Measurements from ENCODE around the gene ARID1A. TPM values are rescaled to one million over a fixed set of nuclear protein-coding genes. Genes with fewer than 3 reads are reported as not detected.
A peak's percentile ranks its signal among the peaks of the same experiment; 100 is the strongest.

The ARID1A gene
- total and polyA plus RNA-seq, 9 of the 15 experiments (the other 6 are each of a cell fraction or from before 2014, with no cell fraction given): 8.3 to 88.3 (median 22.5) TPM

GRCh38 chr1:26695356-26696118 is at the start of gene ARID1A (continued):
- TF ChIP-seq, protein P1, sequence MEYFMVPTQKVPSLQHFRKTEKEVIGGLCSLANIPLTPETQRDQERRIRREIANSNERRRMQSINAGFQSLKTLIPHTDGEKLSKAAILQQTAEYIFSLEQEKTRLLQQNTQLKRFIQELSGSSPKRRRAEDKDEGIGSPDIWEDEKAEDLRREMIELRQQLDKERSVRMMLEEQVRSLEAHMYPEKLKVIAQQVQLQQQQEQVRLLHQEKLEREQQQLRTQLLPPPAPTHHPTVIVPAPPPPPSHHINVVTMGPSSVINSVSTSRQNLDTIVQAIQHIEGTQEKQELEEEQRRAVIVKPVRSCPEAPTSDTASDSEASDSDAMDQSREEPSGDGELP (CRISPR knock-in tag; IDR thresholded peaks at IDR 0.05; ENCODE audit: borderline replicate concordance): peak; percentile 94
- TF ChIP-seq STAG1 (CRISPR knock-in tag; IDR thresholded peaks at IDR 0.05; ENCODE audit: borderline replicate concordance) (peak; percentile 57; the same call in 1 of the 2 replicates), XRCC3 (IDR thresholded peaks at IDR 0.05) (no peak), PTRF (tag; IDR thresholded peaks at IDR 0.05) (no peak), HMG20B (CRISPR knock-in tag; IDR thresholded peaks at IDR 0.05) (no peak), MCM7 (IDR thresholded peaks at IDR 0.05) (no peak), HDAC8 (tag; IDR thresholded peaks at IDR 0.05) (no peak), TEAD1 (CRISPR knock-in tag; IDR thresholded peaks at IDR 0.05) (peak; percentile 93 to 94), MCM3 (IDR thresholded peaks at IDR 0.05) (no peak), TBP (optimal IDR thresholded peaks at IDR 0.05; ENCODE audit: low read depth, low read length) (peak; percentile 97), IRF2 (CRISPR knock-in tag; IDR thresholded peaks at IDR 0.05) (no peak; the same call in 1 of the 2 replicates), HNRNPLL (IDR thresholded peaks at IDR 0.05; ENCODE audit: low read depth, low read length, poor library complexity, severe bottlenecking) (peak; percentile 68), ZNF77 (CRISPR knock-in tag; IDR thresholded peaks at IDR 0.05) (no peak), NCOA6 (IDR thresholded peaks at IDR 0.05) (peak; percentile 81; the same call in 1 of the 2 replicates)
- TF ChIP-seq, protein P2, sequence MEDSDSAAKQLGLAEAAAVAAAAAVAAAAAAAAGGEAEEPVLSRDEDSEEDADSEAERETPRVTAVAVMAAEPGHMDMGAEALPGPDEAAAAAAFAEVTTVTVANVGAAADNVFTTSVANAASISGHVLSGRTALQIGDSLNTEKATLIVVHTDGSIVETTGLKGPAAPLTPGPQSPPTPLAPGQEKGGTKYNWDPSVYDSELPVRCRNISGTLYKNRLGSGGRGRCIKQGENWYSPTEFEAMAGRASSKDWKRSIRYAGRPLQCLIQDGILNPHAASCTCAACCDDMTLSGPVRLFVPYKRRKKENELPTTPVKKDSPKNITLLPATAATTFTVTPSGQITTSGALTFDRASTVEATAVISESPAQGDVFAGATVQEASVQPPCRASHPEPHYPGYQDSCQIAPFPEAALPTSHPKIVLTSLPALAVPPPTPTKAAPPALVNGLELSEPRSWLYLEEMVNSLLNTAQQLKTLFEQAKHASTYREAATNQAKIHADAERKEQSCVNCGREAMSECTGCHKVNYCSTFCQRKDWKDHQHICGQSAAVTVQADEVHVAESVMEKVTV (CRISPR knock-in tag; IDR thresholded peaks at IDR 0.05): peak; percentile 68
- TF ChIP-seq, protein P3, sequence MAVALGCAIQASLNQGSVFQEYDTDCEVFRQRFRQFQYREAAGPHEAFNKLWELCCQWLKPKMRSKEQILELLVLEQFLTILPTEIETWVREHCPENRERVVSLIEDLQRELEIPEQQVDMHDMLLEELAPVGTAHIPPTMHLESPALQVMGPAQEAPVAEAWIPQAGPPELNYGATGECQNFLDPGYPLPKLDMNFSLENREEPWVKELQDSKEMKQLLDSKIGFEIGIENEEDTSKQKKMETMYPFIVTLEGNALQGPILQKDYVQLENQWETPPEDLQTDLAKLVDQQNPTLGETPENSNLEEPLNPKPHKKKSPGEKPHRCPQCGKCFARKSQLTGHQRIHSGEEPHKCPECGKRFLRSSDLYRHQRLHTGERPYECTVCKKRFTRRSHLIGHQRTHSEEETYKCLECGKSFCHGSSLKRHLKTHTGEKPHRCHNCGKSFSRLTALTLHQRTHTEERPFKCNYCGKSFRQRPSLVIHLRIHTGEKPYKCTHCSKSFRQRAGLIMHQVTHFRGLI (CRISPR knock-in tag; IDR thresholded peaks at IDR 0.05): no peak
- TF ChIP-seq, protein P4, sequence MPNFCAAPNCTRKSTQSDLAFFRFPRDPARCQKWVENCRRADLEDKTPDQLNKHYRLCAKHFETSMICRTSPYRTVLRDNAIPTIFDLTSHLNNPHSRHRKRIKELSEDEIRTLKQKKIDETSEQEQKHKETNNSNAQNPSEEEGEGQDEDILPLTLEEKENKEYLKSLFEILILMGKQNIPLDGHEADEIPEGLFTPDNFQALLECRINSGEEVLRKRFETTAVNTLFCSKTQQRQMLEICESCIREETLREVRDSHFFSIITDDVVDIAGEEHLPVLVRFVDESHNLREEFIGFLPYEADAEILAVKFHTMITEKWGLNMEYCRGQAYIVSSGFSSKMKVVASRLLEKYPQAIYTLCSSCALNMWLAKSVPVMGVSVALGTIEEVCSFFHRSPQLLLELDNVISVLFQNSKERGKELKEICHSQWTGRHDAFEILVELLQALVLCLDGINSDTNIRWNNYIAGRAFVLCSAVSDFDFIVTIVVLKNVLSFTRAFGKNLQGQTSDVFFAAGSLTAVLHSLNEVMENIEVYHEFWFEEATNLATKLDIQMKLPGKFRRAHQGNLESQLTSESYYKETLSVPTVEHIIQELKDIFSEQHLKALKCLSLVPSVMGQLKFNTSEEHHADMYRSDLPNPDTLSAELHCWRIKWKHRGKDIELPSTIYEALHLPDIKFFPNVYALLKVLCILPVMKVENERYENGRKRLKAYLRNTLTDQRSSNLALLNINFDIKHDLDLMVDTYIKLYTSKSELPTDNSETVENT (CRISPR knock-in tag; IDR thresholded peaks at IDR 0.05): peak; percentile 96
- TF ChIP-seq, protein P5, sequence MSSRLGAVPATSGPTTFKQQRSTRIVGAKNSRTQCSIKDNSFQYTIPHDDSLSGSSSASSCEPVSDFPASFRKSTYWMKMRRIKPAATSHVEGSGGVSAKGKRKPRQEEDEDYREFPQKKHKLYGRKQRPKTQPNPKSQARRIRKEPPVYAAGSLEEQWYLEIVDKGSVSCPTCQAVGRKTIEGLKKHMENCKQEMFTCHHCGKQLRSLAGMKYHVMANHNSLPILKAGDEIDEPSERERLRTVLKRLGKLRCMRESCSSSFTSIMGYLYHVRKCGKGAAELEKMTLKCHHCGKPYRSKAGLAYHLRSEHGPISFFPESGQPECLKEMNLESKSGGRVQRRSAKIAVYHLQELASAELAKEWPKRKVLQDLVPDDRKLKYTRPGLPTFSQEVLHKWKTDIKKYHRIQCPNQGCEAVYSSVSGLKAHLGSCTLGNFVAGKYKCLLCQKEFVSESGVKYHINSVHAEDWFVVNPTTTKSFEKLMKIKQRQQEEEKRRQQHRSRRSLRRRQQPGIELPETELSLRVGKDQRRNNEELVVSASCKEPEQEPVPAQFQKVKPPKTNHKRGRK (tag; IDR thresholded peaks at IDR 0.05): no peak
- TF ChIP-seq, protein P6, sequence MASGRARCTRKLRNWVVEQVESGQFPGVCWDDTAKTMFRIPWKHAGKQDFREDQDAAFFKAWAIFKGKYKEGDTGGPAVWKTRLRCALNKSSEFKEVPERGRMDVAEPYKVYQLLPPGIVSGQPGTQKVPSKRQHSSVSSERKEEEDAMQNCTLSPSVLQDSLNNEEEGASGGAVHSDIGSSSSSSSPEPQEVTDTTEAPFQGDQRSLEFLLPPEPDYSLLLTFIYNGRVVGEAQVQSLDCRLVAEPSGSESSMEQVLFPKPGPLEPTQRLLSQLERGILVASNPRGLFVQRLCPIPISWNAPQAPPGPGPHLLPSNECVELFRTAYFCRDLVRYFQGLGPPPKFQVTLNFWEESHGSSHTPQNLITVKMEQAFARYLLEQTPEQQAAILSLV (tag; IDR thresholded peaks at IDR 0.05): no peak; the same call in 1 of the 2 replicates

All from K562 (cell line).